Measurements from ENCODE around the gene CTIF.

CTIF gene

GRCh38 chr18:48548921-48549320 is 10.1 kb downstream of the CTIF start:
- no peaks in the 10 kb centered on the region for H3K27me3 ChIP-seq (ENCODE audit: low read length)
- TF ChIP-seq EZH2phosphoT487 (conservative IDR thresholded peaks at IDR 0.05; ENCODE audit: low read length) (no peak), CTCF (IDR thresholded peaks at IDR 0.05; ENCODE audit: insufficient read depth, low read length, poor library complexity, severe bottlenecking) (no peak)
- no peaks in the 10 kb centered on the region for H4K20me1 ChIP-seq (ENCODE audit: low read depth, low read length)
- no peak overlapping the region for H3K4me3 ChIP-seq (ENCODE audit: insufficient read depth, low read length, poor library complexity, severe bottlenecking)
- H3K79me2 ChIP-seq (ENCODE audit: insufficient read depth, low read length), result no peaks in the 10 kb centered on the region
- no peaks in the 10 kb centered on the region for H3K9me2 ChIP-seq (replicated peaks; ENCODE audit: insufficient read depth, low read length)
- no peaks in the 10 kb centered on the region for H3K9me3 ChIP-seq (ENCODE audit: insufficient read depth, low read length)
- H3K36me3 ChIP-seq (ENCODE audit: low read length), result no peaks in the 10 kb centered on the region
- no peak overlapping the region for H3K27ac ChIP-seq (ENCODE audit: low read depth, low read length)
- H2AFZ ChIP-seq (ENCODE audit: low read depth, low read length, severe bottlenecking), result no peak overlapping the region
- H3K9ac ChIP-seq (ENCODE audit: low read length), result no peak overlapping the region
- H3K4me2 ChIP-seq (ENCODE audit: low read depth, low read length, poor library complexity, severe bottlenecking), result no peak overlapping the region
- H3F3A ChIP-seq (ENCODE audit: insufficient read depth), result no peaks in the 10 kb centered on the region

DNA sequence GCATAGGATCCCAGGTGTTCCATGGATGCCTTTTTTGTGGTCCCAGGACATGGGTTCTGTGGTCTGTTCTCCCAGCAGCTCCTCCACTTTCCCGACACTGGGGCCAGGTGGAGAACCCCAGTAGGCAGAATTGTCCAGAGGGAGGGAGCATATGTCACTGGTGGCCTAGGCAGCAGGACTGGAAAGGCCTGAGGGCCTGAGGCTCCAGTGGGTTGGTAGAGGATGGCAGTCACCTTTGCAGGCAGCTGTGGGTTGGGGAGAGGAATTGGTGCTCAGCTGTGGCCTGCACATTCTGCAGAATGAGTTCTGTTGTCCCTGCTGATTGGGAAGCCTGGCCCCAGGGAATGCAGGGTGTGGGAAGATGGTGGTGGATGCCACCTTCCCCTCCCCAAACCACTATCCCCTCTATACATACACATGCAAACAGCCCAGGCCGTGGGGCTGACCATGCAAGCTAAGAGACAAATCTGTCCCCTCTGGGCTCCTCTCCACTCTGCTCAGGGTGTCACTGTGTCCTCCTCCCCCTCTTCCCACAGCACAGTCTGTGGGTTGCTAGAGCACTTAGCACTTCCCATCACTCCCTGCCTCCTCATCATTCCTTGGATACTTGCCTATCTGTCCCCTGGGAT is 11.4 kb downstream of the CTIF start:
- Histone ChIP-seq H3K4me3 (ENCODE audit: insufficient read depth, low read length, poor library complexity, severe bottlenecking) (no peak overlapping the region), H2AFZ (ENCODE audit: low read depth, low read length, severe bottlenecking) (no peak overlapping the region), H3K9ac (ENCODE audit: low read length) (no peak overlapping the region), H3K4me2 (ENCODE audit: low read depth, low read length, poor library complexity, severe bottlenecking) (no peak overlapping the region), H3K36me3 (ENCODE audit: low read length) (no peaks in the 10 kb centered on the region), H3F3A (ENCODE audit: insufficient read depth) (no peaks in the 10 kb centered on the region), H3K27ac (ENCODE audit: low read depth, low read length) (no peak overlapping the region), H3K9me3 (ENCODE audit: insufficient read depth, low read length) (no peaks in the 10 kb centered on the region), H4K20me1 (ENCODE audit: low read depth, low read length) (no peaks in the 10 kb centered on the region), H3K79me2 (ENCODE audit: insufficient read depth, low read length) (no peaks in the 10 kb centered on the region), H3K27me3 (ENCODE audit: low read length) (no peaks in the 10 kb centered on the region), H3K9me2 (replicated peaks; ENCODE audit: insufficient read depth, low read length) (no peaks in the 10 kb centered on the region)
- no peak for TF ChIP-seq CTCF (IDR thresholded peaks at IDR 0.05; ENCODE audit: insufficient read depth, low read length, poor library complexity, severe bottlenecking)
- TF ChIP-seq EZH2phosphoT487 (conservative IDR thresholded peaks at IDR 0.05; ENCODE audit: low read length), result no peak

- no peaks in the 10 kb centered on the region for H3K27me3 ChIP-seq (ENCODE audit: low read length)
- no peaks in the 10 kb centered on the region for H3K9me3 ChIP-seq (ENCODE audit: insufficient read depth, low read length)
- no peaks in the 10 kb centered on the region for H4K20me1 ChIP-seq (ENCODE audit: low read depth, low read length)
- no peak overlapping the region for H3K27ac ChIP-seq (ENCODE audit: low read depth, low read length)
- no peak overlapping the region for H3K4me3 ChIP-seq (ENCODE audit: insufficient read depth, low read length, poor library complexity, severe bottlenecking)
- no peaks in the 10 kb centered on the region for H3K79me2 ChIP-seq (ENCODE audit: insufficient read depth, low read length)
- H3K36me3 ChIP-seq (ENCODE audit: low read length), result no peaks in the 10 kb centered on the region
- H3K4me2 ChIP-seq (ENCODE audit: low read depth, low read length, poor library complexity, severe bottlenecking), result no peak overlapping the region
- TF ChIP-seq CTCF (IDR thresholded peaks at IDR 0.05; ENCODE audit: insufficient read depth, low read length, poor library complexity, severe bottlenecking) (no peak), EZH2phosphoT487 (conservative IDR thresholded peaks at IDR 0.05; ENCODE audit: low read length) (no peak)
- no peaks in the 10 kb centered on the region for H3F3A ChIP-seq (ENCODE audit: insufficient read depth)
- no peak overlapping the region for H2AFZ ChIP-seq (ENCODE audit: low read depth, low read length, severe bottlenecking)
- H3K9ac ChIP-seq (ENCODE audit: low read length), result no peak overlapping the region
- no peaks in the 10 kb centered on the region for H3K9me2 ChIP-seq (replicated peaks; ENCODE audit: insufficient read depth, low read length)
Observed at GRCh38 chr18:48551100-48551499, 12.3 kb downstream of the CTIF start.
